OCI-LY3 (cell line): ENCODE data around the gene MYF6.

ENCODE experiments used
- EZH2phosphoT487 ChIP-seq: fragments of 200-600 bp; shearing (Covaris generic); IDR thresholded peaks from 2 replicates; pipeline ENCODE4 v1.6.1; 2018; ENCODE audit warnings: antibody characterized with exemption, mixed run types, low read depth
- TF ChIP-seq, protein P1 (sequence below): fragments of 200-600, 300-600 bp; sonication (generic); IDR thresholded peaks from 2 replicates; pipeline ENCODE4 v1.5.1; 2014; ENCODE audit warnings: antibody characterized with exemption, low read length, low read depth

DNA sequence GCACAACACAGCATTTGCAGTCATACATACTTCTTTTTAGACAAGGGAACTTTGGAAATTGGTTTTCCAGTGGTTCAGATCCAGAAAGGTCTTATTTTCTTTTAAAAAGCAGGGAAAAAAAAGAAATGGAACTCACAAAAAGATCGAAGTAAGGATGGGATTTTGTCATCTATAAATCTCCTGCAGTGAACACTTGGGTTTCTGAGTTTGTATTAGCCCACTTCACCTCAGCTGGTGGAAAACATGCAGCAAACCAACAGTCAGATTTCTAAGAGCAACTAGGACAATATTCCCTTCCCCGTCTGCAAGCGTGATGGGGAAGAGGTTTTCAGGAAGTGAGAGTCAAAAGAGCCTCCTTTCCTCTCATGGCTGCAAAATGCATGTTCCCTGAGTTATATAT, 13.9 kb downstream of the MYF6 start:
- TF ChIP-seq, protein P1, sequence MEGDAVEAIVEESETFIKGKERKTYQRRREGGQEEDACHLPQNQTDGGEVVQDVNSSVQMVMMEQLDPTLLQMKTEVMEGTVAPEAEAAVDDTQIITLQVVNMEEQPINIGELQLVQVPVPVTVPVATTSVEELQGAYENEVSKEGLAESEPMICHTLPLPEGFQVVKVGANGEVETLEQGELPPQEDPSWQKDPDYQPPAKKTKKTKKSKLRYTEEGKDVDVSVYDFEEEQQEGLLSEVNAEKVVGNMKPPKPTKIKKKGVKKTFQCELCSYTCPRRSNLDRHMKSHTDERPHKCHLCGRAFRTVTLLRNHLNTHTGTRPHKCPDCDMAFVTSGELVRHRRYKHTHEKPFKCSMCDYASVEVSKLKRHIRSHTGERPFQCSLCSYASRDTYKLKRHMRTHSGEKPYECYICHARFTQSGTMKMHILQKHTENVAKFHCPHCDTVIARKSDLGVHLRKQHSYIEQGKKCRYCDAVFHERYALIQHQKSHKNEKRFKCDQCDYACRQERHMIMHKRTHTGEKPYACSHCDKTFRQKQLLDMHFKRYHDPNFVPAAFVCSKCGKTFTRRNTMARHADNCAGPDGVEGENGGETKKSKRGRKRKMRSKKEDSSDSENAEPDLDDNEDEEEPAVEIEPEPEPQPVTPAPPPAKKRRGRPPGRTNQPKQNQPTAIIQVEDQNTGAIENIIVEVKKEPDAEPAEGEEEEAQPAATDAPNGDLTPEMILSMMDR = no peak
- no peak for TF ChIP-seq EZH2phosphoT487
